Measurements from ENCODE around the gene PDGFRA.
A peak's percentile ranks its signal among the peaks of the same experiment; 100 is the strongest.
"Not testable (repeated sequence)": the region's sequence is repeated elsewhere in the genome, so short reads cannot be mapped to it uniquely, and the experiment has no call there.

PDGFRA gene

DNA sequence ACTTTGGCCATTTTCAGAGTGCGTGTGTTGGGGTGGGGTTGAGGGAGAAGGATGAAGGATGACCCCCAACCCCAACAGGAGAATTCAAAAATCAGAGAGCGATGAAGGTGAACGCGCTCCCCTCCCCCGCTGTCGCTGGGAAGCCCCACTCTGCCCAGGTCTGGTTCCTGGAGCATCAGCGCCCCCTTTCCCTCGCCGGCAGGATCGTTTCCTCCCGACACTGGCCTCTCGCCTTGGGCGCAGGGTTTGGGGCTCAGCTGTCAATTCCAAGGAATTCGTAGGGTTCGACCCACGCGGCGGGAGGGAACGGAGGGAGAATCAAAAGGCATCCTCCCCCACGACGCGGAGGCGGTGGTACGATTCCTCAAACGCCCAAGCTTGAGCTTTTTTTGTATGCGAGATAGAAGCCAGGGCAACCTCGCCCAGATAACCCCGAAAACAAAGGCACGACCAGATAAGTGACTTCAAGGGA lies 1.0 kb upstream of the PDGFRA start:
- peak; percentile 88 for DNase-seq

DNA sequence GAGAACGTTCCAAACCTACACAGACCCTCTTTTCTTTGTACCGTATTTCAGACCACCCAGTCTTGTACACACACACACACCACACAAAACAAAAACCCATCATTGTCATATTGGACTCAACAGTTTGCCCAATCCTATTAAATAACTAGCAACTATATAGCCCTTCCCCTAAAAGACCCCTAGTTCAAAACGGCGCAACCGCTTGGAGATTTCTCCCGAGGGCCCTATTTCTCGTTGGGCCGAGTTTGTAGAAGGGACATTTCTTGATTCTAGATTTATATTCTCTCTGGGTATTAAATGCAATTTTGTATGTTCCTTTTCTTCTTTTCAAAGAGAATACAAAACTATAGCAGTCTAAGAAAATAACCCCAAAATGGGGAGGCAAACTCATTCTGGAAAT lies 547 bp upstream of the PDGFRA start:
- no peak for DNase-seq

DNA sequence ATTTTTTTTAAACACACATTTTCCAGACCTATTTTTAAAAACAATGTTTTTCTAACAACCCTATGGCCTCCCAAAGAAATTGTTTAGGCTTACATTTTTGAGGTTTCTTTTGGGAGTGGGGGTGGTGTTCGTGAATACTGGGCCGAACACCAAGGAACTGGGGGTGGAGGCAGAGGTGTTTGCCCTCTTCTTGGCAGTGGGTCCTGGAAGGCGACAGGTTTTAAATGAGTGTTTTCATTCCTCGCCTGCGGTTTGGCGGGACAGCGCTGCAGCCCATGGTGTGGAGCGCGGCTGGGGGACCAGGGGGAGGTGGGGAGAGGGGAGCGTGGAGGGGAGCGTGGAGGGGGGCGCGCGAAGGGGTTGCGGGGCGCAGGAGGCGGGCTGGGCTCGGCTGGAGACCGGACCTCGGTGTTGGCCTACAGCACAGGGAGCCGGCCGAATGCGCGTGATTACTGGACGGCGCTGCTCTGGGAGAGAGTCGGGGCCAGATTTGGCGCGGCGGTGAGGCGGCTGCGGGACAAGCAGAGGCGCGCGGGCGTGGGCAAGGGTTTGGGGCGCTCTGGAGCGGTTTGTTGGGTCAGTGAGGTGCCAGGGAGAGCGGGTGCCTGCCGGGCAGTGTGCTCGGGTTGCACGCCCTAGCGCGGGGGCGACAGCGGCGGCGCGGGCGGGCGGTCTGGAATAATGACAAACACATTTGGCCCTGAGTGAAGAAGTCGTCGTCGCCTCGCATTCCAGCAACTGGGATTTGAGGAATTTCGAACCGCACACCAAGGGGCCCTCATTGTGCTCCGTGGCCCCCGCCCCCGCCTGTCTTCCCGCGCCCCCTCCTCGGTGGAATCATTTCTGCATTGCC lies 764 bp downstream of the PDGFRA start:
- DNase-seq, result peak; percentile 76

DNA sequence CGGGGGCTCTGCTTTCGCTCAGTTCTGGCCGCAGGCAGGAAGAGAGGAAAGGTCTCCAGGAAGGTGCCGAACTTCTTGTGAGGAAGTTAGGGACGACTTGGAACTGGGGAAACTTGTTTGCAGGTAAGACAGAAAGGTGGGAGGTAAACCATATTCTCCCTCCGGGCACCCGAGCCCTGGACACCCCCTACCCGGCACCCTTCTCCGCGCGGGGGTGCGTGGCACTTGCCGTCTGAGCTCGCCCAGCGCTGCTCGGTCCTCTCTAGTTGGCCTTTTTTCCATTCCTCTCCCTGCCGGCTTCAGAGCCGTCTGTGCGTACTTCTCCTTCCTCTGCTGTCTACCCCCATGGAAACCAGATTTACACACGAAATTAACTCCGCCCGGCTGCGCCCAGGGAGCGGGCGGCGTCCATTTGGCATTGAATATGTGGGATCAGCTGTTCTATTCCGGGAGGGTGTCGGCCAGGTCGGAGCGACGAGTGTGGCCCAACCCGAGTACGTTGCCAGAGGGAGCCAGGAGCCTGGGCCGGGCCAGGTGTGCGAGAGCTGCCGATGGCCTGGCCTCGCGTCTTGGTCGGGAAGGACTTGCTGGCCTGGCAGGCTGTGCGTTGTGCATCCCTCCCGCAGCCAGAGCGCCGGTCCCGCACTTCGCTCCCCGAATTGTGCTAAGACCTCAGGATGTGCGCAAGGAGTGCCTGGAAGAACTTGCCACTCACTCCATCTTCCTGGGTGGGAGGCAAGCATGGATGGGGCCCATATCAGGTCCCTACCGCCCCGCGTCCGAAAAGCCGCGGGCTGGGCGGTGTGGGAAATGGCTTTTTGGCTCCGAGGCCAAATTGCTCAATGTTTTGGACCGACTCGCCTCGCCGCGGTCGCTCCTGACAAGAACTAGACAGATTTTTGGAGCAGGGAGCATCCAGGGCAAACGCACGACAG lies 1.7 kb downstream of the PDGFRA start:
- DNase-seq, result peak; percentile 34

DNA sequence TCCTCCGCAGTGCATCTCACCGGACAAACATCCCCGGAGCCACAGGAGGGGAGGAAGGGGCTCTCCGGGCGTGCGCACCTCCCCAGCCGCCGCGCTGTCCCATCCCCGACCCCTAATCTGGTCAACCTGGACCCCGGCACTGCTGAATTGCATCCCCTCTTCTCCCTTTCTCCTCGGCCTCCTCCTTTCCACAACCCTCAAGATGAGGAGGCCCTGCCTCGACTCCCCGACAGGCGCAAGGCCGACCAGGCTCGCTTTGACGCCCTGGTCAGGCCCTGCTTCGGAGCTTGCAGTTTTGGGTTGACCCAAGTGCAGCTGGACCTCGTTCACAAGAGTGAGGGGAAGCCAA lies 2.3 kb downstream of the PDGFRA start:
- peak; percentile 8 for DNase-seq

DNA sequence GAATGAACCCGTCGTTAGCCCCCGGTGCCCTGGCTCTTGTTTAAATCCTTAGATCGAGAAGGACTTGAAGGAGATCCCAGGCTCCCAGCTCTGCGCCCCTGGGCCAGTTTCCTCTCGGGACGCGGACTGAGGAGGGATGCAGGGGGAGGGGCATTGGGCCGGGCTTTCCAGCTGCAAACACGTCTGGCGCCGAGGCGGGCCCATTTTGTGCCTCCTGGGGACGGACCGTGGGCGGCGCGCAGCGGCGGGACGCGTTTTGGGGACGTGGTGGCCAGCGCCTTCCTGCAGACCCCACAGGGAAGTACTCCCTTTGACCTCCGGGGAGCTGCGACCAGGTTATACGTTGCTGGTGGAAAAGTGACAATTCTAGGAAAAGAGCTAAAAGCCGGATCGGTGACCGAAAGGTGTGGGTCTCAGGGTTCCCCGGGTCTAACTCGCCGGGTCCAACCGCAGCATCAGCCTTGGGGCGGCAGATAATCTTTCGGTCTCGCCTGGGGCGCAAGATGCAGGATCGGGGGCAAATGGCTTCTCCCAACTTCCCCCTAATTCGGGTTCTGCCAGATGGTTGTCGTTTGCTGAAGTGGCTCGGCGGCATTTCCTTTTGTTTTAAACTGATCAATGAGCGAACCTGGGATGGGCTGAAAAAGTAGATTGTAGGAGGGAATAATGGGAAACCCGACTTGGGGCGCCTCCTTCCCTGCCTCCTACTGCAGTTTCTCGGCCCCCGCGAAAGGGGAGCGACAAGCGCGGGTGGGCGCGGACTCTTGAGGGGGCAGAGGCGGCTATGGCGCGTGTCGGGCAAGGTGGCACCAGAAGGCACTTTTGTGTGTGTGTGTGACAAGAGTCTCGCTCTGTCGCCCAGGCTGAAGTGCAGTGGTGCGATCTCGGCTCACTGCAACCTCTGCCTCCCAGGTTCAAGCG lies 2.9 kb downstream of the PDGFRA start:
- peak; percentile 62 for DNase-seq

DNA sequence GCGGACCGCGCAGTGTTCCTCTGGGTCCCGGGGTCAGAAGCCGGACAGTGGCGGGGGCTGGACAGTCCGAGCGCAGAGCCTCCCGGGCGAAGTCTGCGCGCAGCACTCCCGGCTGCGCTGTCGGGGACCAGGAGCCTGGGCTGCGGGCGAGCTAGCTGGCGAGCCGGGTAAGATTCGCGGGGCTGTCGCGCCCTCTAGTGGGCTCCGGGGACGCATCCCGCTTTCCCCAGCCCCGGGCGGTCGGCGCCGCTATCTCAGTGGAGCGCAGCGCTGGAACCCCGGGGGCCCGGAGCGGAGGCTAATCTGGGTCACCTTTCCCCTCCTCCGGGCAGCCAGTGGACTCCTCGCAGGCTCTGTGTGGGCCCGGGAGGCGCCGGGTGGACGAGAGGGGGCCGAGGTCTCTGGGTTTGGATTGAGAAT lies 4.2 kb downstream of the PDGFRA start:
- DNase-seq, result peak; percentile 81

DNA sequence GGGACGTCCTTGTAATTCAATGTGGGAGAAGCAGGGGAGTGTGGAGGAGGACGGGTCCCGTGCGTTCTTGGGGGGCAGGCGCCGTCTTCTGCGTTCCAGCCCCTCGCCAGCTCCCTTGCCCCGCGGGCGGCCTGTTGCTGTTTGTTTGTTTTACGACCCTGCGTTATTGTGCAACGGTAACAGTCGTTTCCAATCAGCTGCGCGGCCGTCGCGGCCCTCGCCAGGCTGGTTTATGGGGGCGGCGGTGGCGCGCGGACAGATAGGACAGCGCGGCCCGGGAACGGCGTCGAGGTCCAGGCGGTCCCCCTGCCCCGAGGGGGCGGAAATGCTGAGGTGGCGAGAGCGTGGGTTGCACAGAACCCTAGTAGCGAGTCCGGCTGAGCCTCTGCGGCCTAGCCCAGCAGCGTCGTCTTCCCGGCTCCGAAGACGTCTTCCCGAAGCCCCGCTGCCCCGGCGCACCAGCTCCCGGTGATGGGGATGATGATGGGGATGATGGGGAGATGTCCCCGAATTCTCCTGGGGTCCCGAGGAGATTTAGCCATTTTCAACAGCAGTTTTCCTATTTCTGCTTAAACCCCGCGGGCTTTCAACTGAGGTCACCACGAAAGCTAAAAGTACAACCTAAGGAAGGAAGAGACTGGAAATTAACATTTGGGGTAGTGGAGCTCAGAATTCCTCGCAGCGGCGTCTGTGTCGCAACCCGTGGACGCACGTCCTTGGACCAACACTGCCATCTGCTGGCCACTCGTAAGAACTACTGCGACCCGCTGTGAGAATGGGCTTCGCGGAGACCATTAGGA lies 4.8 kb downstream of the PDGFRA start:
- DNase-seq, result peak; percentile 82

DNA sequence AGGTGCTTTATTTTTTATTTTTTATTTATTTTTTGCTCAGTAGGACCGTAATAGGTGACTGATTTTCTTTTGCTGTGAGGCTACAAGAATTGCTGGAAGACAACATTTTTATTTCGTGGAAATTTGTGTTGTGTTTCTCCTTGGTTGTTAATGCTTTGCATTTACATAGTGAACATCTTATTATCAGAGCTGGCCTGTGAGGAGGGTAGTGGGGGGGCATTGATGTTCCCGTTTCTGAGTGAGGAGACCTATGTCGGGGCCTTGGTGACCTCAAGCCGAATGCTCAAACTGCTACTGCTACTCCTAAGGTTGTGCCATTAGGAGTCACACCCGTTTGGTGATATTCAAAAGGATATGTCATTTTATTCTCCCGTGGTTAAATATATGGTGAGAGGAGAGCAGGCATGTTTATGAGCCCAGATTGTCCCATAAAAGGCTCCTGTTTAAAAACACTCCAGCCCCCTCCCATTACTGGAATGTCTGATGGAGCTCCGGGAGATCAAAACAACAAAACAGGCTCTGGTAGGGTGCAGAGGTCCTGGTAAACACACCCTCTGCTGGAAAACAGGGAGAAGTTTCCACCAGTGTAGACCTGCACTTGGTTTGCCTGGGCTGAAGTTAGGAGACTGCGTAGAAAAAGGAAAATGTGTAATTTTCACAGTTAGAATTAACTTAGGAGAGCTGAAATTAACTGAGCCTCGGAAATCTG lies 5.6 kb downstream of the PDGFRA start:
- DNase-seq, result peak; percentile 15

DNA sequence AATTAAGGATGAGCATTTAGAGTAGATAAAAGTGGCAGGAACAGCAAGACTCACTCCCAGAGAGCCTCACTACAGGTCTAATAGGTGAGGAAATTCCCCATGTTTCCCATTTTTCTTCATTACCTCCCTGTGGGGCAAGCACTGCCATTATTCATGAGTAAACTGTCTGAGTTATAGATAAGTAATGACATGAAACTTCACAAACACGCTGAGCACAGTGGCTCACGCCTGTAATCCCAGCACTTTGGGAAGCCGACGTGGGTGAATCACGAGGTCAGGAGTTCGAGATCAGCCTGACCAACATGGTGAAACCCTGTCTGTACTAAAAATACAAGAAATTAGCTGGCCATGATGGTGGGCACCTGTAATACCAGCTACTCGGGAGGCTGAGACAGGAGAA lies 7.2 kb downstream of the PDGFRA start:
- DNase-seq, result peak; percentile 21

DNA sequence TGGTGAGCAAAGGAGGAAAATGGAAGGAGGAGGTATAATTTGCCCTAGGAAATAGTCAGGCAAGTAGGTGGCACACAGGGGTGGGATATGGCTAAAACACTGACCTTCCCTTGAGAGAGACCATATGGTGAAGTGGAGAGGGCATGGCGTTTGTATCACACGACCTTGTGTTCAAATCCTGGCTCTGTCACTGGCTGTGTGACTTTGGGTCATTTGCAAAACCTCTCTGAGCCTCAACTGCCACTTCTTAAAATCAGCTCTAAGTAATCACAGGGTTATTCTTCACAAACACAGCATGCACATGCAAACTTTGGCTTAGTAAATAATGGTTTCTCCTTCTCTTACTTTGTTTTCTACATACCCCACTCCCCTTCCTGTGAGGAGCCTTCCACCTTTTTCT lies 8.7 kb downstream of the PDGFRA start:
- DNase-seq, result no peak

DNA sequence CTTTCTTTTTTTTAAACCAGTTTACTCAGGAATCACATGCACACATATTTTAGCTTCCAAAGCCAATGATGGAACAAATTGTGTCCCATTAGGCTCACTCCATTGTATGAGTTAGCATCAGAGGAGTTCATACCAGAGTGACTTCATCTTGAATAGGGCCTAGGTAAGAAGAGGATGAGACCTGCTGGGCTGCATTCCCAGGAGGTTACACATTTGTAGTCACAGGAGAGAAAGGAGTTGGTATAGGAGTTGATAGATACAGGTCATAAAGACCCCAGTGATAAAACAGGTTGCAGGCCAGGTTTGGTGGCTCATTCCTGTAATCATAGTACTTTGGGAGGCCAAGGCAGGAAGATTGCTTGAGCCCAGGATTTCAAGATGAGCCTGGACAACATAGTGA lies 9.3 kb downstream of the PDGFRA start:
- no peak for DNase-seq

DNA sequence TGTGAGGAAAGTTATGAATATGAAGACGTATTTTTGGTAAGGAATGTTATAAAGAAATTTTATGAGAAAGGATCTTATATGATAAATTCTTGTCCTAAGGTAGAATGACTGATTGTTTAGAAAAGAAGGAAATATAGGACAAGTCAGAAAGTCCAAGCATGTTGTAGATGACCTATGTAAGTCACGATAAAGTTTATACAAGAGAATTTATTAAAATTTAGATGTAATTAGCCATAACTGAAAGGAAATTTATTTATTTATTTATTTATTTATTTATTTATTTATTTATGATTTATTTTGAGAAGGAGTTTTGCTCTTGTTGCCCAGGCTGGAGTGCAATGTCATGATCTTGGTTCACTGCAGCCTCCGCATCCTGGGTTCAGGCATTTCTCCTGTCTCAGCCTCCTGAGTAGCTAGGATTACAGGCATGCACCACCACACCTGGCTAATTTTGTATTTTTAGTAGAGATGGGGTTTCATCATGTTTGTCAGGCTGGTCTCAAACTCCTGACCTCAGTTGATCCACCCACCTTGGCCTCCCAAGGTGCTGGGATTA lies 12.3 kb downstream of the PDGFRA start:
- not testable (repeated sequence) for DNase-seq

DNA sequence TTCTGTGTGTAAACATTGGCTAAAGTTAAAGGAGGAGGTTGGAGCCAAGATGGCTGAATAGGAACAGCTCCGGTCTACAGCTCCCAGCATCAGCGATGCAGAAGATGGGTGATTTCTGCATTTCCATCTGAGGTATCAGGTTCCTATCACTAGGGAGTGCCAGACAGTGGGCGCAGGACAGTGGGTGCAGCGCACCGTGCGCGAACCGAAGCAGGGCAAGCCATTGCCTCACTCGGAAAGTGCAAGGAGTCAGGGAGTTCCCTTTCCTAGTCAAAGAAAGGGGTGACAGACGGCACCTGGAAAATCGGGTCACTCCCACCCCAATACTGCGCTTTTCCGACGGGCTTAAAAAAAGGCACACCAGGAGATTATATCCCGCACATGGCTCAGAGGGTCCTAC lies 14.4 kb downstream of the PDGFRA start:
- DNase-seq, result not testable (repeated sequence)

DNA sequence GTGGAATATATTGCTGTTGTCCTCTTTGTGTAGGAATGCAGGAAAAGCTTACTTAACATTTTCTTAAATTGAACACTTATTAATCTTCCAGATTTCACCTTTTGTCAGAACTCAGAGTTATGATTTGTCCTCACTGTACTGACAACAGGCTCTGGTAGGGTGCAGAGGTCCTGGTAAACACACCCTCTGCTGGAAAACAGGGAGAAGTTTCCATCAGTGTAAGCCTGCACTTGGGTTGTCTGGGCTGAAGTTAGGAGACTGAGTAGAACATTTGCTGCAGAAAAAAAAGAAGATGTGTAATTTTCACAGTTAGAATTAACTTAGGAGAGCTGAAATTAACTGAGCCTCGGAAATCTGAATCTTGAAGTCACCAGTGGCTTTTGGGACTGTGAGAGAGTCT lies 23.2 kb downstream of the PDGFRA start:
- DNase-seq, result not testable (repeated sequence)

DNA sequence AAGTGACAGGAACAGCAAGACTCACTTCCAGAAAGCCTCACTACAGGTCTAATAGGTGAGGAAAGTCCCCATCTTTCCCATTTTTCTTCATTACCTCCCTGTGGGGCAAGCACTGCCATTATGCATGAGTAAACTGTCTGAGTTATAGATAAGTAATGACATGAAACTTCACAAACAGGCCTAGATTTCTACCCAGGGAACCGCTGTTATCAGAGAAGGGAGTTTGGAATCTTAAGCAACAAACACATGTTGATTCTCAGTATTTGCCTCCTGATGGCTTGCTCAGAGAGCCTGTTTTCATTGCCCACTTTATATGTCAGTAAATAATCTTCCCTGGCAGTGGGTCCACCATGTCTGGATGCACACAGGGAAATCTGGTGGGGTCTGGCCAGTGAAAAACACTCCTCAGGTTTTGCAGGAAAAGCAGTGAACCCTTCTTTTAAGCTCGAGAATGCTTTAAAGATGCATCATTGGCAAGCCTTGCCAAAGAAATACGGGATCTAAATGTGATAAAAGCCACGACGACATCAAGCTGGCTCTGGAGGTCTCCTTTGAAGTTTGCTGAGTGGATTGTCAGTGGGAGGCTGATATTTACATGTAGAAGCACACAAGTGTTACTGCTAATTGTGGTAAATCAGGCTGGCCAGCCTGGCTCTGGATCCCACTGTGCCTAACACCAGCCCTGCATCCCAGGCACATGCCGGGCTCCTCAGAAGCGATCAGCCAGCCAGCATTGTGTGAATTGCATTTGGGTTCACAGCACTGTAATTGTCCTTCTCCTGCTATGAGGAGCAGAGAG lies 25.2 kb downstream of the PDGFRA start:
- DNase-seq, result peak; percentile 35

DNA sequence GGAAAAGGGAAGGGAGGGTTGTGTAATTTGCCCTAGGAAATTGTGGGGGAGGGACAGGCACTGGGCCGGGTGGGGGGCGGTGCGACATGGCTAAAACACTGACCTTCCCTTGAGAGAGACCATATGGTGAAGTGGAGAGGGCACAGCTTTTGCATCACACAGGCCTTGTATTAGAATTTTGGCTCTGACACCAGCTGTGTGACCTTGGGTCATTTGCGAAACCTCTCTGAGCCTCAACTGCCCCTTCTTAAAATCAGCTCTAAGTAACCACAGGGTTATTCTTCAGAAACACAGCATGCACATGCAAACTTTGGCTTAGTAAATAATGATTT lies 25.8 kb downstream of the PDGFRA start:
- DNase-seq, result no peak

DNA sequence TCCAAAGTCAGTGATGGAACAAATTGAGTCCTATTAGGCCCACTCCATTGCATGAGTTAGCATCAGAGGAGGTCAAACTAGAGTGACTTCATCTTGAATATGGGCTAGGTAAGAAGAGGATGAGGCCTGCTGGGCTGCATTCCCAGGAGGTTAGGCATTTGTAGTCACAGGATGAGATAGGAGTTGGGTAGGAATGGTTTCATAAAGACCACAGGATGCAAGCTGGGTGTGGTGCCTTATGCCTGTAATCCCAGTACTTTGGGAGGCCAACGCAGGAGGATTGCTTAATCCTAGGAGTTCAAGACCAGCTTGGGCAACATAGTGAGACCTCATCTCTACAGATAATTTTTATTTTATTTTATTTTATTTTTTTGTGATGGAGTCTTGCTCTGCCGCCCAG lies 26.8 kb downstream of the PDGFRA start:
- no peak for DNase-seq

DNA sequence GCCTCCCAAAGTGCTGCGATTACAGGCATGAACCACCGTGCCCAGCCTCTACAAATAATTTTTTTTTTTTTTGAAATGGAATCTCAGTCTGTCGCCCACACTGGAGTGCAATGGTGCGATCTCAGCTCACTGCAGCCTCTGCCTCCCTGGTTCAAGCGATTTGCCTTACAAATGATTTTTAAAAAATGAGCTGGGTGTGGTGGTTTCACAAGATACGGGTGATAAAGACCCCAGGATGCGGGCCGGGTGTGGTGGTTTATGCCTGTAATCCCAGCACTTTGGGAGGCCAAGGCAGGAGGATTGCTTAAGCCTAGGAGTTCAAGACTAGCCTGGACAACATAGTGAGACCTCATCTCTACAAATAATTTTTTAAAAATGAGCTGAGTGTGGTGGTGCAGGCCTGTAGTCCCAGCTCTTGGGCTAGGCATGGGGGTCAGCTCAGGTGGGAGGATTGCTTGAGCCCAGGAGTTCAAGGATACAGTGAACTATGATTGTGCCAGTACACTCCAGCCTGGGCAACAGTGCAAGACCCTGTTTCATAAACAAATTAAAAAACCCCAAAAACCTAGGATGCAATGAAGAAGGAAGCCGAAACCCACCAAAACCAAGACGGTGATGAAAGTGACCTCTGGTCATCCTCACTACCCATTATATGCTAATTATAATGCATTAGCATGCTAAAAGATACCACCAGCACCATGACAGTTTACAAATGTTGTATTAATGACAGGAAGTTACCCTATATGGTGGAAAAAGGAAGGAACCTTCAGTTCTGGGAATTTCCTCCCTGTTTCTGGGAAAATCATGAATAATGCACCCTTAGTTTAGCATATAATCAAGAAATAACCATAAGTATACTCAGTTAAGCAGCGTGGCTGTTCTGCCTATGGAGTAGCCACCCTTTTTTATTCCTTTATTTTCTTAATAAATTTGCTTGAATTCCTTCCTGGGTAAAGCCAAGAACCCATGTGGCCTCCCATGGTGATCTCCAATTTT lies 27.7 kb downstream of the PDGFRA start:
- no peak for DNase-seq

Measured in fibroblast of upper back skin (primary cell).